ENCODE measurements around the gene SMARCB1.
A peak's percentile ranks its signal among the peaks of the same experiment; 100 is the strongest.

Gene SMARCB1

GRCh38 chr22:23762842-23763578, 23.8 kb upstream of the SMARCB1 start, which contains the start of gene C22orf15:
C22orf15 (plus strand) TSS chr22:23762990; CDS start chr22:23763307, 317 bp downstream.
- no peak for DNase-seq (ENCODE audit: low read depth)

GRCh38 chr22:23763579-23763945, 23.2 kb upstream of the SMARCB1 start:
- DNase-seq (ENCODE audit: low read depth) = peak; percentile 31

GRCh38 chr22:23763954-23764353, 22.8 kb upstream of the SMARCB1 start:
- no peak for DNase-seq (ENCODE audit: low read depth)

GRCh38 chr22:23764899-23765881, 21.6 kb upstream of the SMARCB1 start:
- DNase-seq (ENCODE audit: low read depth) = no peak

GRCh38 chr22:23767303-23767672, 19.5 kb upstream of the SMARCB1 start:
- DNase-seq (ENCODE audit: low read depth) = no peak

GRCh38 chr22:23767673-23768548, 18.9 kb upstream of the SMARCB1 start, which contains the start of gene CHCHD10:
CHCHD10 (minus strand) TSS chr22:23767972; CDS start chr22:23767874, 98 bp downstream.
- DNase-seq (ENCODE audit: low read depth) = peak; percentile 61

GRCh38 chr22:23769321-23769965, 17.3 kb upstream of the SMARCB1 start:
- no peak for DNase-seq (ENCODE audit: low read depth)

GRCh38 chr22:23772315-23772648, 14.5 kb upstream of the SMARCB1 start:
- no peak for DNase-seq (ENCODE audit: low read depth)

GRCh38 chr22:23772649-23773473, 13.9 kb upstream of the SMARCB1 start, which contains the start of gene MMP11:
MMP11 (plus strand) TSS chr22:23772849; CDS start chr22:23772871, 22 bp downstream.
- DNase-seq (ENCODE audit: low read depth) = peak; percentile 42

- no peak for DNase-seq (ENCODE audit: low read depth)
Measured at GRCh38 chr22:23773483-23774113, 13.2 kb upstream of the SMARCB1 start.

GRCh38 chr22:23774114-23774921, 12.4 kb upstream of the SMARCB1 start:
- DNase-seq (ENCODE audit: low read depth) = no peak

- no peak for DNase-seq (ENCODE audit: low read depth)
Measured at GRCh38 chr22:23774922-23775436, 11.8 kb upstream of the SMARCB1 start.

GRCh38 chr22:23775779-23776375, 10.9 kb upstream of the SMARCB1 start:
- no peak for DNase-seq (ENCODE audit: low read depth)

- DNase-seq (ENCODE audit: low read depth) = no peak
Measured at GRCh38 chr22:23777776-23778576, 8.8 kb upstream of the SMARCB1 start.

GRCh38 chr22:23778577-23778900, 8.2 kb upstream of the SMARCB1 start:
- no peak for DNase-seq (ENCODE audit: low read depth)

- DNase-seq (ENCODE audit: low read depth) = no peak
Measured at GRCh38 chr22:23779083-23779482, 7.7 kb upstream of the SMARCB1 start.

GRCh38 chr22:23779731-23780130, 7.0 kb upstream of the SMARCB1 start:
- no peak for DNase-seq (ENCODE audit: low read depth)

Data from T follicular helper cell (primary cell).